Gastroesophageal sphincter (tissue), 3 donors: Measurements from ENCODE around the gene LANCL2.

ENCODE experiments used
- POLR2A ChIP-seq, 2 donors: fragments of 450-650 bp; IDR thresholded peaks; one replicate each; pipeline ENCODE4 v1.6.1; 2017; ENCODE audit warnings: antibody characterized with exemption in 2 of 2, mild to moderate bottlenecking in 2 of 2, moderate library complexity in 1 of 2
- POLR2AphosphoS5 ChIP-seq: sonication (generic); formaldehyde crosslinking; IDR thresholded peaks from one replicate; pipeline ENCODE4 v1.6.1; 2017; ENCODE audit warnings: antibody characterized with exemption
- TF ChIP-seq, protein P1 (sequence below), 4 experiments: fragments of 200-600 bp in 2 of 4; fragments of 450-650 bp in 2 of 4; sonication (generic) in 1 of 4; IDR thresholded peaks; one replicate each; pipeline ENCODE4 v1.5.1; 2017 to 2019; ENCODE audit warnings: antibody characterized with exemption in 4 of 4, mild to moderate bottlenecking in 2 of 4, moderate library complexity in 2 of 4

DNA sequence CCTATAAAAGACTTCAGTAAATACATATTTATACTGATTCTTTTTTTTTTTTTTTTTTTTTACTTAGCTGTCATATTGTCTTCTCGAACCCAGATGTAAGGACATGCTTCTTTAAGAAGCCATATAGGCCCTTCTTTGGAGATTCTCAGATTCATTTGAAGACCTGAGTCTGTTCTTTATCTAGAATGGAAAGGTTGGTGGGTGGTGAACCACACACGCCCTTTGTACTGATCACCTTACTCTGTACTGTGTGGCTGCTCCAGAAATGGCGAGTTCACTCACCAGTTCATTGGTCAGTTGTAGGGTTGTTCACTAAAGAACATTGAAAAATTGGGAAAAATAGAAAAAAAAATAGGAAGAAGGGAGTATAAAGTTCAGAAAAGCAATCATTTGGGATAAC, 32.5 kb downstream of the LANCL2 start:
- TF ChIP-seq, protein P1, sequence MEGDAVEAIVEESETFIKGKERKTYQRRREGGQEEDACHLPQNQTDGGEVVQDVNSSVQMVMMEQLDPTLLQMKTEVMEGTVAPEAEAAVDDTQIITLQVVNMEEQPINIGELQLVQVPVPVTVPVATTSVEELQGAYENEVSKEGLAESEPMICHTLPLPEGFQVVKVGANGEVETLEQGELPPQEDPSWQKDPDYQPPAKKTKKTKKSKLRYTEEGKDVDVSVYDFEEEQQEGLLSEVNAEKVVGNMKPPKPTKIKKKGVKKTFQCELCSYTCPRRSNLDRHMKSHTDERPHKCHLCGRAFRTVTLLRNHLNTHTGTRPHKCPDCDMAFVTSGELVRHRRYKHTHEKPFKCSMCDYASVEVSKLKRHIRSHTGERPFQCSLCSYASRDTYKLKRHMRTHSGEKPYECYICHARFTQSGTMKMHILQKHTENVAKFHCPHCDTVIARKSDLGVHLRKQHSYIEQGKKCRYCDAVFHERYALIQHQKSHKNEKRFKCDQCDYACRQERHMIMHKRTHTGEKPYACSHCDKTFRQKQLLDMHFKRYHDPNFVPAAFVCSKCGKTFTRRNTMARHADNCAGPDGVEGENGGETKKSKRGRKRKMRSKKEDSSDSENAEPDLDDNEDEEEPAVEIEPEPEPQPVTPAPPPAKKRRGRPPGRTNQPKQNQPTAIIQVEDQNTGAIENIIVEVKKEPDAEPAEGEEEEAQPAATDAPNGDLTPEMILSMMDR (IDR thresholded peaks at IDR 0.05): no peak
- TF ChIP-seq POLR2A (IDR thresholded peaks at IDR 0.05) (no peak), POLR2AphosphoS5 (no peak)
